ENCODE results near the gene PLEK. TPM values are rescaled to one million over a fixed set of nuclear protein-coding genes. Genes with fewer than 3 reads are reported as not detected.

The PLEK gene
- total and polyA plus RNA-seq, 10 of the 15 experiments (the other 5 are each of a cell fraction or from before 2014, with no cell fraction given) = 229 to 804 (median 362) TPM

- H3K9me3 ChIP-seq (replicated peaks; ENCODE audit: control insufficient read depth, insufficient read depth, low read length) = no peaks in the 10 kb centered on the region
- TF ChIP-seq GATAD2B (conservative IDR thresholded peaks at IDR 0.05; ENCODE audit: low read depth) (no peak), ZBTB33 (IDR thresholded peaks at IDR 0.05) (no peak), CEBPB (IDR thresholded peaks at IDR 0.05; ENCODE audit: borderline replicate concordance in 1 of 2, low read depth in 2 of 2, low read length in 2 of 2) (no peak), NFIC (IDR thresholded peaks at IDR 0.05; ENCODE audit: low read depth, low read length) (no peak), ZNF207 (IDR thresholded peaks at IDR 0.05; ENCODE audit: borderline replicate concordance) (no peak), RB1 (IDR thresholded peaks at IDR 0.05; ENCODE audit: borderline replicate concordance) (no peak), SP1 (IDR thresholded peaks at IDR 0.05; ENCODE audit: low read depth, low read length) (no peak), ZNF24 (IDR thresholded peaks at IDR 0.05) (no peak), TARDBP (IDR thresholded peaks at IDR 0.05; ENCODE audit: borderline replicate concordance) (no peak), SREBF2 (IDR thresholded peaks at IDR 0.05; ENCODE audit: low read length) (no peak), ESRRA (IDR thresholded peaks at IDR 0.05; ENCODE audit: low read length) (no peak)
- H3K4me2 ChIP-seq (ENCODE audit: control insufficient read depth, insufficient read depth) = no peak overlapping the region
- no peaks in the 10 kb centered on the region for H3K79me2 ChIP-seq (ENCODE audit: control insufficient read depth, insufficient read depth, low read length)
- in situ Hi-C loops (cut with MboI) (no loop called here), intact Hi-C loops (cut with micrococcal nuclease; ENCODE audit: unreplicated experiment) (no loop called here)
- H3K9ac ChIP-seq (ENCODE audit: control insufficient read depth, insufficient read depth, low read length) = no peak overlapping the region
- POLR2A ChIA-PET = no interaction called here
- RAD21 ChIA-PET (ENCODE audit: unreplicated experiment) = no interaction called here
- ATAC-seq (no peak), DNase-seq (ENCODE audit: low read depth, low spot score) (no peak), FAIRE-seq (no peak)
- H2AFZ ChIP-seq (ENCODE audit: control insufficient read depth, low read depth, low read length) = no peak overlapping the region
- no TSS peak for BruUV-seq (replicated peaks)
- no peaks in the 10 kb centered on the region for H3K4me1 ChIP-seq (ENCODE audit: control insufficient read depth, insufficient read depth, low read length)
- H4K20me1 ChIP-seq (ENCODE audit: control insufficient read depth, insufficient read depth) = no peaks in the 10 kb centered on the region
- SMC1A ChIA-PET (ENCODE audit: uncharacterized antibody, unreplicated experiment) = interaction anchor here (1.0 kb wide), 2 partner anchors 11 to 41 kb away, joined by 3 to 4 read pairs; no protein-coding TSS in a partner anchor
- H3K36me3 ChIP-seq (ENCODE audit: control insufficient read depth in 2 of 2, insufficient read depth in 2 of 2, low read length in 1 of 2) = no peaks in the 10 kb centered on the region
- WGBS (ENCODE audit: insufficient coverage, insufficient replicate concordance, low lambda C conversion rate, missing lambda C conversion rate) = 58% methylated on average over 3 of the region's 3 CpGs
- H3K27me3 ChIP-seq (replicated peaks in 1 of 2; ENCODE audit: control insufficient read depth in 2 of 2, insufficient read depth in 2 of 2, low read length in 1 of 2) = no peaks in the 10 kb centered on the region
- H3K4me3 ChIP-seq = no peak overlapping the region
- H3K27ac ChIP-seq (ENCODE audit: control insufficient read depth, insufficient read depth) = no peak overlapping the region
- CTCF ChIA-PET = interaction anchor here (1.0 kb wide), 1 partner anchor 389 kb away, joined by 4 read pairs; no protein-coding TSS in a partner anchor
Observed at GRCh38 chr2:68333931-68334330, 31.2 kb upstream of the PLEK start.

All from GM12878 (cell line).